Heart left ventricle (tissue), 13 donors: ENCODE data around the gene NUP160.

ENCODE experiments used
- CTCF ChIP-seq, 12 donors: fragments of 200-600 bp; sonication (generic) in 4 of 12; IDR thresholded peaks; one replicate each; pipeline versions ENCODE4 v1.5.0 to v1.8.0; 2018 to 2022; ENCODE audit warnings: antibody characterized with exemption in 12 of 12, mild to moderate bottlenecking in 5 of 12
- POLR2A ChIP-seq, 2 donors: fragments of 450-650 bp; IDR thresholded peaks; one replicate each; pipeline ENCODE4 v1.6.1; 2017; ENCODE audit warnings: antibody characterized with exemption in 2 of 2, mild to moderate bottlenecking in 2 of 2, moderate library complexity in 2 of 2
- donor health status: ischemic (EF 13 %, LVEDD 7.1; RV severe dilation, severe dysfunction).
- donor health status: DM: no; HTN: yes; CAD: no.
- donor health status: DM: no; HTN: no; CAD: no.
- donor health status: ischemic (EF 25% LVEDD 6.9; RV normal size, moderate dysfunction).
- donor health status: ischemic (EF 25% LVEDD 5.7; RV mildly dilated, moderate dysfunction).
- donor health status: ischemic (EF 35%, LVEDD 5.7; RV mildly dilated, moderate dysfunction).
- donor health status: nonischemic (EF 11% LVEDD 7.7; RV severe dilation, severe dysfunction).
- donor health status: DM: yes; HTN: yes; CAD: no.
- donor health status: PGD.
- donor health status: ischemic (EF 29% LVEDD 5.4; RV normal size, mild dysfunction).
- donor health status: nonischemic (EF 23%, LVEDD 6.1; RV moderate dilation, normal function).

- no peak for TF ChIP-seq POLR2A (IDR thresholded peaks at IDR 0.05)
- no peak for TF ChIP-seq CTCF (IDR thresholded peaks at IDR 0.05)
Measured at GRCh38 chr11:47857485-47857884, 9.3 kb upstream of the NUP160 start.
